Keratinocyte (primary cell): ENCODE results near the gene EYS. TPM values are rescaled to one million over a fixed set of nuclear protein-coding genes. Genes with fewer than 3 reads are reported as not detected.

Experiments
- DNase-seq: peaks from one replicate; pipeline ENCODE4 v3.0.0-alpha.2; 2011; ENCODE audit warnings: low read depth, missing footprints, low spot score
- FAIRE-seq: peaks from 2 replicates; lab custom pipeline; 2011; peaks lifted over from hg19 to GRCh38; lab: Jason Lieb, UNC
- H2AFZ ChIP-seq: 2 replicates; pipeline ENCODE4 v1.6.0; 2012; ENCODE audit warnings: low read length, control low read depth, inconsistent platforms; ENCODE audit not compliant: control insufficient read depth
- H3K27ac ChIP-seq: 2 replicates; pipeline ENCODE4 v1.5.1; 2011; ENCODE audit warnings: low read length; ENCODE audit not compliant: control insufficient read depth, insufficient read depth
- H3K27me3 ChIP-seq: 3 replicates; pipeline ENCODE4 v1.6.0; 2011; ENCODE audit warnings: low read length; ENCODE audit not compliant: control insufficient read depth, insufficient read depth; ENCODE audit errors: extremely low read depth
- H3K36me3 ChIP-seq, 2 experiments: 2 replicates in 1 of 2; 3 replicates in 1 of 2; pipeline ENCODE4 v1.5.1; 2011; ENCODE audit warnings: low read length in 2 of 2, mild to moderate bottlenecking in 1 of 2; ENCODE audit not compliant: control insufficient read depth in 2 of 2, insufficient read depth in 2 of 2; ENCODE audit errors: extremely low read depth in 1 of 2
- H3K4me1 ChIP-seq: 3 replicates; pipeline ENCODE4 v1.5.1; 2011; ENCODE audit warnings: low read length; ENCODE audit not compliant: control insufficient read depth, insufficient read depth; ENCODE audit errors: extremely low read depth
- H3K4me2 ChIP-seq: 3 replicates; pipeline ENCODE4 v1.6.0; 2011; ENCODE audit warnings: low read depth, low read length; ENCODE audit not compliant: control insufficient read depth, insufficient read depth; ENCODE audit errors: extremely low read depth
- H3K4me3 ChIP-seq, 3 experiments: fragments of 200-600 bp in 1 of 3; sonication (generic) in 1 of 3; 2 replicates in 2 of 3; 3 replicates in 1 of 3; pipeline ENCODE4 v1.5.1; 2011 to 2016; ENCODE audit warnings: low read length in 3 of 3, mild to moderate bottlenecking in 3 of 3, control low read depth in 2 of 3, inconsistent platforms in 1 of 3, low read depth in 1 of 3, mixed read lengths in 1 of 3, mixed run types in 1 of 3, moderate library complexity in 1 of 3; ENCODE audit not compliant: control insufficient read depth in 2 of 3, insufficient read depth in 2 of 3; ENCODE audit errors: extremely low read depth in 1 of 3
- H3K79me2 ChIP-seq: 2 replicates; pipeline ENCODE4 v1.6.0; 2012; ENCODE audit warnings: low read length; ENCODE audit not compliant: control insufficient read depth, insufficient read depth
- H3K9ac ChIP-seq: 3 replicates; pipeline ENCODE4 v1.6.0; 2011; ENCODE audit warnings: low read length; ENCODE audit not compliant: control insufficient read depth, insufficient read depth; ENCODE audit errors: extremely low read depth
- H3K9me1 ChIP-seq: 3 replicates; pipeline ENCODE4 v1.6.0; 2011; ENCODE audit warnings: low read length; ENCODE audit not compliant: control insufficient read depth, insufficient read depth; ENCODE audit errors: extremely low read depth
- H3K9me3 ChIP-seq: 2 replicates; pipeline ENCODE4 v1.5.1; 2012; ENCODE audit warnings: low read depth, low read length; ENCODE audit not compliant: control insufficient read depth
- H4K20me1 ChIP-seq: 3 replicates; pipeline ENCODE4 v1.6.0; 2011; ENCODE audit warnings: low read length; ENCODE audit not compliant: control insufficient read depth, insufficient read depth; ENCODE audit errors: extremely low read depth
- EZH2 ChIP-seq: IDR thresholded peaks from one replicate; pipeline ENCODE4 v1.6.1; 2012; ENCODE audit warnings: inconsistent platforms, mild to moderate bottlenecking, low read length, moderate library complexity
- dilution Hi-C: fragments of 300-500 bp; cut with MboI; formaldehyde crosslinking; loops from one replicate; pipeline ENCODE4 v1.7.0; 2020; ENCODE audit warnings: low sequenced_read_pairs; ENCODE audit not compliant: extremely low pct_ligation_motif_present
- polyA plus RNA-seq, 5 experiments: library from polyadenylated mRNA; depleted of rRNA in 3 of 5; stranded (reverse) in 3 of 5; stranded (forward) in 1 of 5; unstranded in 1 of 5; fragments of >200 nt; gene quantifications; 1 replicate in 1 of 5; 2 replicates in 3 of 5; 3 replicates in 1 of 5; pipeline versions ENCODE4 v1.2.1 to v1.2.3, GENCODE V29; 2011 to 2012; ENCODE audit warnings: missing spikeins in 2 of 5, low read depth in 1 of 5, low replicate concordance in 1 of 5
- TF ChIP-seq, protein P1 (sequence below), 3 experiments: IDR thresholded peaks in 1 of 3; conservative IDR thresholded peaks in 1 of 3; optimal IDR thresholded peaks in 1 of 3; 2 replicates in 2 of 3; 3 replicates in 1 of 3; pipeline versions ENCODE3 to v1.5.1; 2011; ENCODE audit warnings: low read length in 3 of 3, mild to moderate bottlenecking in 3 of 3, moderate library complexity in 2 of 3, control low read depth in 1 of 3, inconsistent platforms in 1 of 3; ENCODE audit not compliant: insufficient read depth in 2 of 3; ENCODE audit errors: extremely low read depth in 1 of 3

EYS gene
- polyA plus RNA-seq, 1 donor (not counting 4 experiments of a cell fraction or from before 2014, with no cell fraction given), result 0.34 TPM

- Histone ChIP-seq H4K20me1 (no peaks in the 10 kb centered on the region), H3K79me2 (no peaks in the 10 kb centered on the region), H3K9me1 (no peaks in the 10 kb centered on the region), H3K9ac (no peak overlapping the region), H3K36me3 (no peaks in the 10 kb centered on the region), H3K27ac (no peak overlapping the region), H3K27me3 (no peaks in the 10 kb centered on the region), H2AFZ (no peak overlapping the region), H3K4me1 (no peaks in the 10 kb centered on the region), H3K9me3 (no peaks in the 10 kb centered on the region), H3K4me3 (no peak overlapping the region), H3K4me2 (no peak overlapping the region)
- TF ChIP-seq, protein P1, sequence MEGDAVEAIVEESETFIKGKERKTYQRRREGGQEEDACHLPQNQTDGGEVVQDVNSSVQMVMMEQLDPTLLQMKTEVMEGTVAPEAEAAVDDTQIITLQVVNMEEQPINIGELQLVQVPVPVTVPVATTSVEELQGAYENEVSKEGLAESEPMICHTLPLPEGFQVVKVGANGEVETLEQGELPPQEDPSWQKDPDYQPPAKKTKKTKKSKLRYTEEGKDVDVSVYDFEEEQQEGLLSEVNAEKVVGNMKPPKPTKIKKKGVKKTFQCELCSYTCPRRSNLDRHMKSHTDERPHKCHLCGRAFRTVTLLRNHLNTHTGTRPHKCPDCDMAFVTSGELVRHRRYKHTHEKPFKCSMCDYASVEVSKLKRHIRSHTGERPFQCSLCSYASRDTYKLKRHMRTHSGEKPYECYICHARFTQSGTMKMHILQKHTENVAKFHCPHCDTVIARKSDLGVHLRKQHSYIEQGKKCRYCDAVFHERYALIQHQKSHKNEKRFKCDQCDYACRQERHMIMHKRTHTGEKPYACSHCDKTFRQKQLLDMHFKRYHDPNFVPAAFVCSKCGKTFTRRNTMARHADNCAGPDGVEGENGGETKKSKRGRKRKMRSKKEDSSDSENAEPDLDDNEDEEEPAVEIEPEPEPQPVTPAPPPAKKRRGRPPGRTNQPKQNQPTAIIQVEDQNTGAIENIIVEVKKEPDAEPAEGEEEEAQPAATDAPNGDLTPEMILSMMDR (optimal IDR thresholded peaks at IDR 0.05 in 1 of 3, IDR thresholded peaks at IDR 0.05 in 1 of 3, conservative IDR thresholded peaks at IDR 0.05 in 1 of 3; ENCODE audit: extremely low read depth in 1 of 3, insufficient read depth in 2 of 3, low read length in 3 of 3), result no peak
- no peak for TF ChIP-seq EZH2
- no peak for FAIRE-seq
- dilution Hi-C loops, result no loop called here
- DNase-seq, result no peak
These were observed 1436.9 kb downstream of the EYS start for GRCh38 chr6:64270083-64270482.

DNA sequence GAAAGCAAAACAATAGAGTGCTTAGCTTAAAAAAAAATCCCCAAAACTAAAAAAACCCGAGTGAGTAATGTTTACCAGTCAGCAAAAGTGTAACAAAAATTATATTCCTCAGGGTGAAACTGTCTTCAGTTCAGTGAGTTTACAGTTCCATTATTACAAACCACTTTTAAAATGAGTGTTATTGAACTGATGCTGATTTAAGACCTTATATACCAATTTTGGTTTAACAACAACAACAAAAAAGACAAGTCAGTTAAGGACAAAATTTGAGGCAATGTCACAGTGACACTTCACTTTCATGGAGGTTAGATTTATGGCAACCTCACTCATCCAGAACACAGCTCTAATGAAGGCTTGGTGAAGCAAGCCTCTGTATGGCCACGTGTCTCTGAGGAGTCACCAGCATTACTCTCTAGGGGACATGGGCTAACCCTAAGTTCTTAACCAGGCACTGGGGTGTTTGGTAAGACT, 1440.6 kb downstream of the EYS start:
- H4K20me1 ChIP-seq, result no peaks in the 10 kb centered on the region
- H3K27ac ChIP-seq, result no peak overlapping the region
- FAIRE-seq (no peak), DNase-seq (no peak)
- no peak overlapping the region for H3K9ac ChIP-seq
- no peaks in the 10 kb centered on the region for H3K4me1 ChIP-seq
- H2AFZ ChIP-seq, result no peak overlapping the region
- H3K9me1 ChIP-seq, result no peaks in the 10 kb centered on the region
- no peak for TF ChIP-seq EZH2
- TF ChIP-seq, protein P1 (optimal IDR thresholded peaks at IDR 0.05 in 1 of 3, IDR thresholded peaks at IDR 0.05 in 1 of 3, conservative IDR thresholded peaks at IDR 0.05 in 1 of 3; ENCODE audit: extremely low read depth in 1 of 3, insufficient read depth in 2 of 3, low read length in 3 of 3), result no peak
- H3K36me3 ChIP-seq, result no peaks in the 10 kb centered on the region
- H3K79me2 ChIP-seq, result no peaks in the 10 kb centered on the region
- no peak overlapping the region for H3K4me2 ChIP-seq
- no peaks in the 10 kb centered on the region for H3K9me3 ChIP-seq
- H3K4me3 ChIP-seq, result no peak overlapping the region
- dilution Hi-C loops, result no loop called here
- H3K27me3 ChIP-seq, result no peaks in the 10 kb centered on the region
